ENCODE measurements around the gene LDLRAD4.

The LDLRAD4 gene

GRCh38 chr18:13437034-13437433 lies 218.5 kb downstream of the LDLRAD4 start:
- peaks cover 0 to 1% (median 0%) of the 10 kb centered on the region in 3 donors for H3K36me3 ChIP-seq
- no peaks in the 10 kb centered on the region for H3K9me3 ChIP-seq
- H3K4me1 ChIP-seq: peaks cover 0 to 65% (median 27%) of the 10 kb centered on the region in 4 donors
- H3K27me3 ChIP-seq: no peaks in the 10 kb centered on the region
- peak in 1 of 2 donors; percentile 69 for DNase-seq
- TF ChIP-seq, protein P1, sequence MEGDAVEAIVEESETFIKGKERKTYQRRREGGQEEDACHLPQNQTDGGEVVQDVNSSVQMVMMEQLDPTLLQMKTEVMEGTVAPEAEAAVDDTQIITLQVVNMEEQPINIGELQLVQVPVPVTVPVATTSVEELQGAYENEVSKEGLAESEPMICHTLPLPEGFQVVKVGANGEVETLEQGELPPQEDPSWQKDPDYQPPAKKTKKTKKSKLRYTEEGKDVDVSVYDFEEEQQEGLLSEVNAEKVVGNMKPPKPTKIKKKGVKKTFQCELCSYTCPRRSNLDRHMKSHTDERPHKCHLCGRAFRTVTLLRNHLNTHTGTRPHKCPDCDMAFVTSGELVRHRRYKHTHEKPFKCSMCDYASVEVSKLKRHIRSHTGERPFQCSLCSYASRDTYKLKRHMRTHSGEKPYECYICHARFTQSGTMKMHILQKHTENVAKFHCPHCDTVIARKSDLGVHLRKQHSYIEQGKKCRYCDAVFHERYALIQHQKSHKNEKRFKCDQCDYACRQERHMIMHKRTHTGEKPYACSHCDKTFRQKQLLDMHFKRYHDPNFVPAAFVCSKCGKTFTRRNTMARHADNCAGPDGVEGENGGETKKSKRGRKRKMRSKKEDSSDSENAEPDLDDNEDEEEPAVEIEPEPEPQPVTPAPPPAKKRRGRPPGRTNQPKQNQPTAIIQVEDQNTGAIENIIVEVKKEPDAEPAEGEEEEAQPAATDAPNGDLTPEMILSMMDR (IDR thresholded peaks at IDR 0.05): no peak
- H3K4me3 ChIP-seq: no peak overlapping the region
- intact Hi-C loops (cut with DNase I; ENCODE audit: low total_unique reads): loop anchor here (5.0 kb wide), 1 partner anchor 215 kb away; no protein-coding TSS in a partner anchor
- peak overlapping the region; percentile 65 to 74 for H3K27ac ChIP-seq

- TF ChIP-seq, protein P1 (IDR thresholded peaks at IDR 0.05): no peak
Measured at GRCh38 chr18:13437796-13438506, 219.4 kb downstream of the LDLRAD4 start.

GRCh38 chr18:13438507-13439056 lies 220.0 kb downstream of the LDLRAD4 start:
- no peak overlapping the region for H3K4me3 ChIP-seq
- no peaks in the 10 kb centered on the region for H3K27me3 ChIP-seq
- peak overlapping the region; percentile 65 to 74 for H3K27ac ChIP-seq
- H3K9me3 ChIP-seq: no peaks in the 10 kb centered on the region
- intact Hi-C loops (cut with DNase I; ENCODE audit: low total_unique reads): loop anchor here (5.0 kb wide), 1 partner anchor 216 kb away; no protein-coding TSS in a partner anchor
- peaks cover 0 to 54% (median 25%) of the 10 kb centered on the region in 4 donors for H3K4me1 ChIP-seq
- TF ChIP-seq, protein P1 (IDR thresholded peaks at IDR 0.05): no peak
- no peaks in the 10 kb centered on the region for H3K36me3 ChIP-seq
- no peak for DNase-seq

More at GRCh38 chr18:13437796-13438506, 219.4 kb downstream of the LDLRAD4 start:
- Histone ChIP-seq H3K4me3 (no peak overlapping the region), H3K9me3 (no peaks in the 10 kb centered on the region), H3K27ac (peak overlapping the region; percentile 65 to 74), H3K27me3 (no peaks in the 10 kb centered on the region), H3K36me3 (no peaks in the 10 kb centered on the region), H3K4me1 (peaks cover 0 to 60% (median 27%) of the 10 kb centered on the region in 4 donors)
- intact Hi-C loops (cut with DNase I; ENCODE audit: low total_unique reads): loop anchor here (5.0 kb wide), 1 partner anchor 216 kb away; no protein-coding TSS in a partner anchor
- DNase-seq: peak in 1 of 2 donors; percentile 48

DNA sequence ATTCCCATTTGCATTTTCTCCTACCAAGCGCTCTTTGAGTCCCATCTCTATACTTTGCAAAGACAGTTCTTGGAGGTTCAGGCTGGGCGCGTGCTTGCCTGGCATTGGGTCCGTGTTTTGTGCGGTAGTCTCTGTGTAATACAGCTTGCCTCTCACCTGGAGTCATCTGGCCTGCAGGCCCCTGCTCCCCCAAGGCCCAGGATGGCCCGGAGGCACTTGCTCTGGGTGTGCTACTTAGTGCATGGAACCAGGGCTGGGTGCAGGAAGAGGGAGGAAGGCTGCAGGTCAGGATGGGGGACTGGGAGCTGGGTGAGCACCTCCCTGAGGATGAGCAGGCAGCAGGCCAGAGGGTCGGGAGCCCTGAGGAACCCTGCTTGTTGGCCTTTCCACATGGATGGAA lies 220.9 kb downstream of the LDLRAD4 start:
- intact Hi-C loops (cut with DNase I; ENCODE audit: low total_unique reads): loop anchor here (5.0 kb wide), 1 partner anchor 217 kb away; no protein-coding TSS in a partner anchor
- no peaks in the 10 kb centered on the region for H3K27me3 ChIP-seq
- DNase-seq: peak in 1 of 2 donors; percentile 53
- TF ChIP-seq, protein P1 (IDR thresholded peaks at IDR 0.05): no peak
- H3K4me1 ChIP-seq: peaks cover 0 to 45% (median 23%) of the 10 kb centered on the region in 4 donors
- peak overlapping the region in 1 of 2 donors; percentile 14 for H3K27ac ChIP-seq
- H3K9me3 ChIP-seq: no peaks in the 10 kb centered on the region
- H3K4me3 ChIP-seq: no peak overlapping the region
- H3K36me3 ChIP-seq: no peaks in the 10 kb centered on the region

GRCh38 chr18:13440277-13441248 lies 222.0 kb downstream of the LDLRAD4 start:
- TF ChIP-seq, protein P1 (IDR thresholded peaks at IDR 0.05): no peak
- Histone ChIP-seq H3K27ac (peak overlapping the region in 1 of 2 donors; percentile 14), H3K27me3 (no peaks in the 10 kb centered on the region), H3K4me3 (no peak overlapping the region), H3K4me1 (peaks cover 0 to 34% (median 13%) of the 10 kb centered on the region in 4 donors), H3K9me3 (no peaks in the 10 kb centered on the region), H3K36me3 (no peaks in the 10 kb centered on the region)
- peak in 1 of 2 donors; percentile 52 for DNase-seq
- intact Hi-C loops (cut with DNase I; ENCODE audit: low total_unique reads): no loop called here

All from tibial artery (tissue), 4 donors.